Fibroblast of lung (primary cell): ENCODE measurements around the gene KCNIP1. TPM values are rescaled to one million over a fixed set of nuclear protein-coding genes. Genes with fewer than 3 reads are reported as not detected.

Experiments used
- DNase-seq, 2 donors: peaks; one replicate each; pipeline versions ENCODE4 v3.0.0 to v3.0.0-alpha.2; 2010; ENCODE audit warnings: low read depth in 2 of 2
- H2AFZ ChIP-seq: 2 replicates; pipeline ENCODE4 v1.5.1; 2012; ENCODE audit warnings: low read length, control low read depth, inconsistent platforms
- H3K27ac ChIP-seq: 2 replicates; pipeline ENCODE4 v1.5.1; 2011; ENCODE audit warnings: low read length, control low read depth; ENCODE audit not compliant: insufficient read depth
- H3K27me3 ChIP-seq: 2 replicates; pipeline ENCODE4 v1.5.1; 2011; ENCODE audit warnings: mild to moderate bottlenecking, low read length; ENCODE audit not compliant: control insufficient read depth, insufficient read depth
- H3K36me3 ChIP-seq: 2 replicates; pipeline ENCODE4 v1.5.1; 2011; ENCODE audit warnings: low read length; ENCODE audit not compliant: control insufficient read depth, insufficient read depth
- H3K4me1 ChIP-seq: 2 replicates; pipeline ENCODE4 v1.5.1; 2011; ENCODE audit warnings: low read length; ENCODE audit not compliant: control insufficient read depth, insufficient read depth; ENCODE audit errors: extremely low read depth
- H3K4me2 ChIP-seq: 2 replicates; pipeline ENCODE4 v1.5.1; 2011; ENCODE audit warnings: low read length, control low read depth; ENCODE audit not compliant: insufficient read depth; ENCODE audit errors: extremely low read depth
- H3K4me3 ChIP-seq, 4 experiments: fragments of 200-600 bp in 1 of 4; sonication (generic) in 1 of 4; replicated peaks in 1 of 4; 2 replicates each; pipeline ENCODE4 v1.5.1; 2011 to 2016; ENCODE audit warnings: low read length in 4 of 4, low read depth in 3 of 4, mild to moderate bottlenecking in 3 of 4, control low read depth in 2 of 4, inconsistent platforms in 1 of 4, mixed read lengths in 1 of 4; ENCODE audit not compliant: insufficient read depth in 1 of 4; ENCODE audit errors: control extremely low read depth in 1 of 4
- H3K79me2 ChIP-seq: 2 replicates; pipeline ENCODE4 v1.5.1; 2012; ENCODE audit warnings: mild to moderate bottlenecking, low read length, inconsistent platforms; ENCODE audit not compliant: control insufficient read depth, insufficient read depth
- H3K9ac ChIP-seq: 2 replicates; pipeline ENCODE4 v1.5.1; 2011; ENCODE audit warnings: mild to moderate bottlenecking, low read length, control low read depth; ENCODE audit not compliant: insufficient read depth
- H3K9me3 ChIP-seq: 2 replicates; pipeline ENCODE4 v1.5.1; 2012; ENCODE audit warnings: low read depth, low read length; ENCODE audit not compliant: control insufficient read depth, insufficient read depth
- H4K20me1 ChIP-seq: 2 replicates; pipeline ENCODE4 v1.5.1; 2011; ENCODE audit warnings: low read length; ENCODE audit not compliant: control insufficient read depth, insufficient read depth; ENCODE audit errors: extremely low read depth
- EZH2 ChIP-seq: IDR thresholded peaks from 2 replicates; pipeline ENCODE4 v1.5.1; 2012; ENCODE audit warnings: low read length, control low read depth, mild to moderate bottlenecking; ENCODE audit errors: missing control alignments
- polyA plus RNA-seq, 2 donors: library from polyadenylated mRNA; depleted of rRNA in 1 of 2; stranded (reverse) in 1 of 2; unstranded in 1 of 2; fragments of >200 nt; gene quantifications; 2 replicates each; pipeline ENCODE4 v1.2.1, GENCODE V29; 2011 to 2012; ENCODE audit warnings: missing spikeins in 1 of 2
- total RNA-seq: library from RNA; depleted of rRNA; stranded (reverse); fragments of >200 nt; gene quantifications from 2 replicates; pipeline ENCODE4 v1.2.1, GENCODE V29; 2014
- TF ChIP-seq, protein P1 (sequence below), 2 donors: IDR thresholded peaks in 1 of 2; conservative IDR thresholded peaks in 1 of 2; 1 replicate in 1 of 2; 2 replicates in 1 of 2; pipeline ENCODE4 v1.5.1; 2011 to 2012; ENCODE audit warnings: low read length in 2 of 2, control low read depth in 1 of 2, inconsistent platforms in 1 of 2, low read depth in 1 of 2, mild to moderate bottlenecking in 1 of 2

The KCNIP1 gene
- total and polyA plus RNA-seq, 2 donors (not counting 1 experiment from before 2014, with no cell fraction given) = not detected

- Histone ChIP-seq H3K27ac (no peak overlapping the region), H3K36me3 (no peaks in the 10 kb centered on the region), H3K9ac (no peak overlapping the region), H3K27me3 (no peaks in the 10 kb centered on the region), H4K20me1 (no peaks in the 10 kb centered on the region), H3K4me2 (no peak overlapping the region), H3K79me2 (no peaks in the 10 kb centered on the region), H3K4me1 (no peaks in the 10 kb centered on the region), H3K9me3 (no peaks in the 10 kb centered on the region), H2AFZ (no peak overlapping the region), H3K4me3 (no peak overlapping the region)
- no peak for DNase-seq
- TF ChIP-seq, protein P1, sequence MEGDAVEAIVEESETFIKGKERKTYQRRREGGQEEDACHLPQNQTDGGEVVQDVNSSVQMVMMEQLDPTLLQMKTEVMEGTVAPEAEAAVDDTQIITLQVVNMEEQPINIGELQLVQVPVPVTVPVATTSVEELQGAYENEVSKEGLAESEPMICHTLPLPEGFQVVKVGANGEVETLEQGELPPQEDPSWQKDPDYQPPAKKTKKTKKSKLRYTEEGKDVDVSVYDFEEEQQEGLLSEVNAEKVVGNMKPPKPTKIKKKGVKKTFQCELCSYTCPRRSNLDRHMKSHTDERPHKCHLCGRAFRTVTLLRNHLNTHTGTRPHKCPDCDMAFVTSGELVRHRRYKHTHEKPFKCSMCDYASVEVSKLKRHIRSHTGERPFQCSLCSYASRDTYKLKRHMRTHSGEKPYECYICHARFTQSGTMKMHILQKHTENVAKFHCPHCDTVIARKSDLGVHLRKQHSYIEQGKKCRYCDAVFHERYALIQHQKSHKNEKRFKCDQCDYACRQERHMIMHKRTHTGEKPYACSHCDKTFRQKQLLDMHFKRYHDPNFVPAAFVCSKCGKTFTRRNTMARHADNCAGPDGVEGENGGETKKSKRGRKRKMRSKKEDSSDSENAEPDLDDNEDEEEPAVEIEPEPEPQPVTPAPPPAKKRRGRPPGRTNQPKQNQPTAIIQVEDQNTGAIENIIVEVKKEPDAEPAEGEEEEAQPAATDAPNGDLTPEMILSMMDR (conservative IDR thresholded peaks at IDR 0.05 in 1 of 2, IDR thresholded peaks at IDR 0.05 in 1 of 2; ENCODE audit: low read depth in 1 of 2, low read length in 2 of 2) = no peak
- TF ChIP-seq EZH2 = no peak
Observed at GRCh38 chr5:170606941-170607340, 103.1 kb downstream of the KCNIP1 start.

GRCh38 chr5:170611449-170612090, 107.8 kb downstream of the KCNIP1 start:
- no peak overlapping the region for H3K4me3 ChIP-seq
- no peaks in the 10 kb centered on the region for H3K4me1 ChIP-seq
- H3K36me3 ChIP-seq = no peaks in the 10 kb centered on the region
- H3K4me2 ChIP-seq = no peak overlapping the region
- DNase-seq = no peak
- no peaks in the 10 kb centered on the region for H4K20me1 ChIP-seq
- no peak overlapping the region for H3K9ac ChIP-seq
- H3K27ac ChIP-seq = no peak overlapping the region
- no peak overlapping the region for H2AFZ ChIP-seq
- H3K9me3 ChIP-seq = no peaks in the 10 kb centered on the region
- no peaks in the 10 kb centered on the region for H3K79me2 ChIP-seq
- TF ChIP-seq, protein P1 (conservative IDR thresholded peaks at IDR 0.05 in 1 of 2, IDR thresholded peaks at IDR 0.05 in 1 of 2; ENCODE audit: low read depth in 1 of 2, low read length in 2 of 2) = no peak
- no peak for TF ChIP-seq EZH2
- H3K27me3 ChIP-seq = no peaks in the 10 kb centered on the region

- no peaks in the 10 kb centered on the region for H3K9me3 ChIP-seq
- no peak for TF ChIP-seq EZH2
- TF ChIP-seq, protein P1 (conservative IDR thresholded peaks at IDR 0.05 in 1 of 2, IDR thresholded peaks at IDR 0.05 in 1 of 2; ENCODE audit: low read depth in 1 of 2, low read length in 2 of 2) = no peak
- no peak for DNase-seq
- no peak overlapping the region for H2AFZ ChIP-seq
- H3K9ac ChIP-seq = no peak overlapping the region
- no peaks in the 10 kb centered on the region for H4K20me1 ChIP-seq
- H3K4me2 ChIP-seq = no peak overlapping the region
- no peaks in the 10 kb centered on the region for H3K36me3 ChIP-seq
- no peaks in the 10 kb centered on the region for H3K27me3 ChIP-seq
- H3K27ac ChIP-seq = no peak overlapping the region
- H3K4me1 ChIP-seq = no peaks in the 10 kb centered on the region
- H3K4me3 ChIP-seq = no peak overlapping the region
- no peaks in the 10 kb centered on the region for H3K79me2 ChIP-seq
Observed at GRCh38 chr5:170612256-170612678, 108.4 kb downstream of the KCNIP1 start.
